Raji (cell line): ENCODE data around the gene MYLK2.

ENCODE experiments used
- POLR2A ChIP-seq: IDR thresholded peaks from 2 replicates; pipeline ENCODE4 v1.6.1; 2011; ENCODE audit warnings: low read depth, low read length, control low read depth; ENCODE audit not compliant: insufficient read depth

MYLK2 gene

DNA sequence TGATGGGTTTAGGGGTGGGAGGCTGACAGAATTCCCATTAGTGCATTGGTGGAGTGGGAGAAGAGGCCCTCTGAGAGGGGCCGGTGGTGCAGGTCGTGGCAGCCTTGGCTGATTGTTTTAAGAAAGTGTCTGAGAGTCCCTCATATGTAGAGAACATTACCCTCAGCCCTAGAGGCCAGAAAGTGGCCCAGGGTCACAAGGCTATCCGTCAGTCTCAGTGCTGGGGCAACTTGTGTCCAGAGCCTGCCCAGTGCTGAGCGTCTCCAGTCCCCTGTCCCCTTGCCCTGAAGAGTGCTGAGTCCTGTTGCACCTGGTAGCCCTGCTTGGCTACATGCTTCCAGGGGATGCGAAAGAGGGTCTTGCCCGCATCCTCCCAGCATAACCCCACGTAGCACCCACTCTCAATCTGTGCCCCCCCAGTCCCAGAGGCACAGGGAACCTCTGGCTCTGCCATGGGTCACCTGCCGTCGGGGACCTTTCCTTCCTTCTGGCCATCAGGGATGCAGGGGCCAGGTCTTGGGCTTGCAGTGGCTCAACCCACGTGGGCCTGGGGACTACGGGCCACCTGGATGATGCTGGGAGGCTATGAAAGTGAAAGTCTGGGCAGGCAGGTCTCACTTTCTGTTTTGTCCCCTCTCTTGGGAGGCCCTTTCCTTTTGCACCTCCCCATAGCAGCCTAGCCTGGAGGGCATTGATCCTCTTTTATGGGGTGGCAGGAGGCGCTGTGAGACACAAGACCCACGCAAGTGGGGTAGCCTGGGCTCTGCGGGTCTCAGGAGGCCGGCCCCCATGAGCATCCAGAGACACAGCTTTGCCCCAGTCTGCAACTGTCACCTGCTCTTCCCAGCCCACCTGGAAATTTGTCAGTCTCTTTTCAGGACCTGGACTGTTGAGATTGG is 39.0 kb downstream of the MYLK2 start:
- no peak for TF ChIP-seq POLR2A

DNA sequence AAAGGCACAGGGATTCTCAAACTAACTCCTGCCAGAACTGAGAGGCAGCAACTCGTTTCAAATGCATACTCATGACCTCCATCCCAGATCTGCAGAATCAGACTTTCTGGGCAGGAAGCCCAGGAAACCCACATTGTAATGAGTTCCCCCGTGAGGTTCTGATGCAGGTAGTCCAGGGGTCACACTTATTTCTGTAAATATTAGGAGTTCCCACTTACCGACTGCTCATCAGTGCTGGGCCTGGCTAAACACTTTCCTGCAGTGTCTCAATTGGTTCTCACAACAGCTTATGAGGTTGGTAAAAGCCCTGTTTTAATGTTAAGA is 39.6 kb downstream of the MYLK2 start:
- TF ChIP-seq POLR2A: no peak

DNA sequence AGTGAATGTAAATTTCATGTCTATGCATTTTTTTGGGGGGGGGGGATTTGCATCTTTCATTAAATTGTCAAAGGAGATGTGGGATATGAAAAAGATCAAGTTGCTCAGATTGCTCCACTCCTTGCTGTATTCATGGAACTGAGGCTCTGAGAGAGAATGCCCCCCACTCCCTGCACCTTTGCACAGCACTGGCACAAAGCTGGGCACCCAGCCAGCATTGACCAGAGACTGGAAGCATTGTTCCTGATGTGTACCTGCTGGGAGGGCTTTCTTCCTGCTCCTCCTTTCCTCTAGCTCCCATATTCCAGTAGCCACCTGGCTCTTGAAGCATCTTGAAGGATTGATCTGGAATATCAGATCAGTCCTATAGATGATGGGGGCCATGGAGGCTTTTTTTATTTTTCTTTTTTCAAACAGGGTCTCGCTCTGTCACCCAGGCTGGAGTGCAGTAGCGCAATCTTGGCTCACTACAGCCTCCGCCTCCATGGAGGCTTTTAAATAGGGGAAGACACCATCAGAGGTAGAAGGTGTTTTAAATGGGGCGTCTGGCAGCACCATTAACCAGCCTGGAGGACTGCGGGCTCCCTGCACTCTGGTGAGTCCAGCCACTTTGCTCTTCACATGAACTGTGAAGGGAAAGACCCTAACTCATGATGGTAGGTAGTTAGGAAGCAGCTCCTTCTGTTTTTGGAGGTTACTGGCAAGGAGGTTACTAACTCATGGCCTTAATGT is 40.3 kb downstream of the MYLK2 start:
- no peak for TF ChIP-seq POLR2A

DNA sequence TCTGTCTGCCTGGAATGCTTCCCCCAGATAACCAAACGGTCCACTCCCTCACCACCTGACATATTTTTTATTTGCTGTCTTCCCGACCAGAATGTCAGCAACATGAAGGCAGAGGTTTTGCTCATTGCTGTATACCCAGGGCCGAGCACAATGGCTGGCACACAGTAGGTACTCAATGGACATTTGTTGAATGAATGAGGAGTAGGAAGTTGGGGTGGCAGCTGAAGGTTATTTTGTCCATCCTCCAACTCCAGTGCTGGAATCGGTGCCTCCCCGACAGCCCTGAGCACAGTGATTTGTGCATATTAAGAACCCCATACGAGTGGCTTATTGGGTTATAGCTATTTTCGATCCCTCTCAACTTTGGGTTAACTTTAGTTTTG is 40.8 kb downstream of the MYLK2 start:
- TF ChIP-seq POLR2A: no peak

DNA sequence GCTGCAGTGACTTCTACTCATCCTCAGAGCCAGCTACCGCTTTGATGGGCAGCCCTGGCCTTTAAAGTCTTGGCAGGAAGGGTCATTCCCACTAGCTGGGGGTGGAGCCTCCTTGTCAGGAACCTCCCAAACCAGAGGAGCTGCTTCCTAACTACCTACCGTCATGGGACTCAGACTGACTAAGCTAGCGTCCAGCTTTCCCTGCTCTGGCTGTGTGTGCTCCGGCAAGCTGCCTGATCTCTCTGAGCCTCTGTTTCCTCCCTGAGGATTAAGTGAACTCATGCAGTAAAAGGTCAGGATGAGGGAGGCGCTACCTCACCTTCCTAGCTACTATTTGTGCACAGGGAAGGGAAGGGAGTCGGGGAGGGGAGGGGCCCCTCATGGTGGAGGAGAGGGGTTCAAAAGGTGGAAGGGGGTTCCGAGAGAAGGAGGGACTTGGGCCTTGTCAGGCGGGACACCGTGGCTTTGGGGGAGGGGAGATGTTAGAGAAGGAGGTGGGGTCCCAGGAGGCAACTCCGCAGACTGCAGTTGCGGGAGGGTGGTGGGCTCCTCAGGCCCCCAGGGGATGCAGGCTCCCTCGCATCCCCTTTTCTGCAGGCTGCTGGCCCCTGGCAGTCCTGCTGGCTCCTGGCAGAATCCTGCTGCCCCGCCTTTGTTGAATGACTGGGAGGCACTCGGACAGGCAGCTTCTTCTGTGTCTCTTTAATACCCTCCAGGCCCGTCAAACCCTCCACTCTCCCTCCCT is 41.4 kb downstream of the MYLK2 start:
- no peak for TF ChIP-seq POLR2A

DNA sequence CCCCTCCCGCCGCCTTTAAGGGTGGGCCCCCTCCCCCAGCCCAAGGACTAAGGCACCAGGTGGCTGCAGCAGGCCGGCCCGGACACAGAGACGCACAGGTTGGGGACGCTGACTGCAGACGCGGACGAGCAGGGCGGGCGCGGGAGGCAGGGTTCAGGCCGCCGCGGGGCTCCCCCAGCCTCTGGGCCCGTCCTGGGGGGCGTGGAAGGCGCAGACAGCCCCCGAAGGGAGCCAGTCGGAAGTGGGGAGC is 41.9 kb downstream of the MYLK2 start:
- TF ChIP-seq POLR2A: no peak

DNA sequence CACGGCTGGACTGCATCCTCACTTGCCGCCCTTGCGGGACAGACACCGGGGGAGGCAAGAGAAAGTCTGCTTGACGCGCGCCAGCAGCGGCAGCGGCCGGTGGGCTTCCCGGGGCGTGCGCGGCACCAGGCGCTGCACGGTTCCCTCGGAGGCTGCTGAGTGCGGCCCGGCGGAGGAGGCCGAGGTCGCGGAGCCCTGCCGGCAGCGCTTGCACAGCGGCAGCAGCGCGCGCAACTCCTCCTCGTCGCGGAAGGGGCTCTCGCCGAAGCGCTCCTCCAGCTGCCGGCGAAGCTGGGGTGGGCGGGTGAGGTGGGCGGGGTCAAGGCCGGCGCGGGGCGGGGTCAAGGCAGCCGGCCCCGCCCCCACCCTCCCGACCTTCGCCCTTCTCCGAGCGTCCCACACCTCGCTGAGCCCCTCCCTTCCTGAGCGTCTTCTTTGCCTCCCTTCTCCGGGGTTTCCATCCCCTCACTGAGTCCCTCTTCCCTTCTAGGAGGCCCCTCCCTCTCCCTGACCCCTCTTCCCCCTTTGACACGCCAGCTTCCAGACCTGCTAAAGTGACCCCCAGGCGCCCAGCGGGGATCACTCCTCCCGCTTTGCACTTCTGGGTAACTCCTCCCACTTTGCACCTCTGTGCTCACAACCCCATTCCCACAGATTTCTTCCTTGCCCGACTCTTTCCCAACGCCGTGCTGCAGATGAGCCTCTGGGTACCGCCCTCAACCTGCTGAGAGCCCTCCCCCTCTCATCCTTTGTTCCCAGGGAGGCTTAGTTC is 42.4 kb downstream of the MYLK2 start:
- TF ChIP-seq POLR2A: no peak

DNA sequence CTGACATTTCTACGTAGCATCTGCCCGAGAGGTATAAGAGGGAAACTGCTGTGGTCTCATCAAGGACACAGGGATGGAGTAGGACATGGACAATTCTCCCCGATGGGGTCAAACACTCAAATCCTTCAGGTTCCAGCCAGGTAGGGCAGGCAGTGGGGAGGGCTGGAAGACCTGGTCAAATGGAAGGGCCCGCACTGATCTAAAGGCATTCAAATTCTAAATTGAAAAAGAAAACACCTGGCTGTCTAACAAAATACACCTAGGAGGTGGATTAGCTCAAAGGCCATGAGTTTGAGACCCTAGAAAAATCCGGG is 43.0 kb downstream of the MYLK2 start:
- no peak for TF ChIP-seq POLR2A

DNA sequence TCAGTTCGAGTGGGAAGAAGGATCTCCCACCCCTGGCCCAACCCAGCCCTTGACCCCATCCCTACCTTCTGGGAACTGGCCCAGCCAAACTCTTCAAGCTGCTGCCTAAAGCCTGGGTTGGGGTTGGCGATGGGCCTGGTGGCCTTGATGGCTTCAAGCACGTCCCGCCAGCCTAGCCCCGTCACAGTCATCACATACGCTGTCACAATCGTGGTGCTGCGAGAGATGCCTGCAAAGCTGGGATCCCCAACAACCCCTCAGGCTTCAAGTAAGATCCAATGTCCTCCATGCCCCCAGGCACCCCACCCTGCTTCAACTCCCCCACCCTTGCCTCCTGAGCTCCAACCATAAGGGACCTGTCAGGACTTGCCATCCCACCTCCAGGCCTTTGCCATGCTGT is 43.4 kb downstream of the MYLK2 start:
- no peak for TF ChIP-seq POLR2A

DNA sequence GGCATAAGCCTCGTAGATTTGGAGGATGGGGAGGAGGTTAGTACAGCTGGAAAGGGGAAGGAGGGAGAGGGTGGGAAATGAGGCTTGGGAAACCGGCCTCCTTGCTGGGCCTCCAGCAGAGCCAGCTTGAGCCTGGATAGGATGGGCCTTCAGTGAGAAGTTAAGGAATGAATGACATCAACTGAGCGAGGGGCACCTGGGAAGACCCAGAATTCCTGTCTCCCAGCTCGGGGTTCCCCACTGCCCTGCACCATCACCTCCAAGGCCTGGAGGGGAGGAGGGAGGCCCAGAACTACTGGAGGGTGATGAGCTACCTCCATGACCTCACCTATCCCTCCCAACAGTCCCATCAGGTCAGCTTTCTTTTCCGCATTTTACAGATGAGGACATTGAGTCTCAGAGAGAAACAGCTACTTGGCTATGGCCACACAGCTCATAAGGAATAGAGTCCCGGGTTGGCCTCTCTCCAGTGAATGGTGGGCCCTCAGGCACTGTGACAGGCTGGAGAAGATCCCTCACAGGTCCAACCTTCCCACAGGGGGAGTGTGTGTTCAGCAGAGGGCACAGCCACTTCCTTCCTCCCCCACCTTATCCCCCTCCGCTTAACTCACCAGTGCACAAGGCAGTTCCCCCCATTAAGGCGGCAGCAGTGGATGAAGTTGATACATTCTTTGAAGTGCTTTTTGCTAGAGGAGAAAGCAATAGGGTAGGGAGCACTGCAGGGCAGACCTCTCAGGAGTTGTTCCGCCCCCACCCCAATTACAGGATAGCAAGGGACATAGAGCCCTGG is 44.3 kb downstream of the MYLK2 start:
- TF ChIP-seq POLR2A: no peak

DNA sequence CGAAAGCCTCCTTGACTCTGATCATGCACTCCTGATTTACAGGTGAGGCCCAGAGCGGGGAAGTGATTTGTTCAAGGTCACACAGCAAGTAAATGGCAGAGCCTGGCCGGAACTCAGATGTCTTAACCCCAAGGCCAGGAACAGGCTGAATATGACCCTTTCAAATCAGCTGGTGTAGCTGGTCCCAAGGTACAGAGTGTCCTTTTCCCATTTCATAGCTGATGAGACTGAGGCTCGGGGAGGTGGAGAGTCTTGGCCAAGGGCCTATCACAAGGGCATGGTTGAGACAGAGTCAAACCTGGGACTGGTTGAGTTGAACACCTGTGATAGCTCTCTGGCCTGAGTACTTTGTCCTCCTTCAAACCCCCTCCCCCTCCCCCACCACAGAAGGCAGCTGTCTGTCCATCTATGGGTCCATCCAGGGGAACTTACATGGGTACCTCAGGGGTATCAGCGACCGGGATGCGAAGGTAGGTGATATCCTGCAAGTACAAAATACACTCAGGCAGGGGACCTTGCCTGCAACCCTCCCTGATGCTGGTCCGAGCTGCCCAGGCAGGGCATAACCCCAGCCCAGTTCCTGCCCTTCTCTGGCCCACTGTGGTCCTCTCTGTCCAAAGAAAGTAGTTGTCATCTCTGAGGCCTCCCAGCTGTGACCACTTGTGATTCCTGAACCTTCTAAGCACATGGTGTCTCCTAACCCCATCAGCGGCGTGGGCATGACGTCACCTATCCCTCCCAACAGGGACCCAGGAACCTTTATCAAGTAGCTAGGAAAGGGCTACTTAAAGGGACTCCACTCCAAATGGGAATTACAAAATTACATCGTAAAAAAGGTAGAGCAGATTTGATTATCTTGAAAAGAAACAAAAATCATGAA is 45.6 kb downstream of the MYLK2 start:
- TF ChIP-seq POLR2A: no peak

DNA sequence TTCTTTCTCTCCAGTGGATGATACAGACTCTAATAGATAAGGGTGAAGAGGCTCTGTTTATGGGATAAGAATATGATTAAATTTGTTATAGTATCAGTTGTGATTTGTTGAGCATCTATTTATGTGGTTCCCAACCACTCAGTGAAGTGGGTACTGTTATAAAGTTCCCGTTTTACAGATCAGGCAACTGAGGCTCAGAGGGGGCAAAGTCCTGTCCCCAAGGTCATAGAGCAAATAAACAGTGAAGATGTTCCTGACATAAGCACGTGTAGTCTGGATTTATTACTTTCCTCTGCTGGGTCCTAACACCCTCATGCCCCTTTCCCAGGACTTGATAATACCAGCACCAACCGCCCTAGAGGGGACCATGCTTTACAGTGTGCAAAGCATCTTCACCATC is 47.1 kb downstream of the MYLK2 start:
- TF ChIP-seq POLR2A: no peak

DNA sequence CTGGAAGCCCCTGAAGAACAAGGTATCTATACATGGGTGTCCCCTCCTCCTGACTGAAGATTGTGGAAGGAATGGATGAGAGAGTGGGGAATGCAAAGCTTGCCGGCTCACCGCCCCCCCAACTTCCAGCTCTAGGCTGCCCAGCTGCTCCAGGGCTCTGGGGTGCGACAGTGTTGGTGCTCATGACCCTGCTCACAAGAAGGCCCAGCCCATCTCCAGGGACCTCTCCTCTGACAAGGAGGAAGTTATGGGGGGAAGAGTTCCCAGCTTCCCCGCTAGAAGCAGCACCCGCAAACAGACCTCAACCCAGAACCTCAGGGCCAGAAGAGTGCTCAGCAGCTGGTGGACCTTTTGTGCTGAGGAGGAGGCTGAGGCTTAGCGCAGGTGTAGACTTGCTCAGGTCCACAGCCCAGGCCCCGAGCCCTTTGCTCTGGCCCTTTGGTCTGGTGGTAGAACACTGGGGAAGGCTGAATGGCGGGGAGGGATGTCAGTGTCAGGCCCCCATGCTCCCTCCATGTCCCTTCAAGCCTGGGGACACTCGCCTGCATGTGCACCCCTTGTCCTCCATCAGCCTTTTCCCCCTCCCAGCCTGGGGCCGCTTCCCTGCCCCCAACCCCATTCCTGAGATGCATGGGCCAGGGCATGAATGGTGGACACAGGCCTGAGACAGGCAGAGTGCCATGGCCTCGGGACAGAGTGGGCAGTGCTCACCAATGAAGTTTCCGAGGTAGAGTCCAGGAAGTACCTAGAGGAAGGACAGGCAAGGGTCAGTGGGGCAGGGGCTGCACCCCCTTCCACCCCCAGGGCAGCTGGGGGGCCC is 49.9 kb downstream of the MYLK2 start:
- TF ChIP-seq POLR2A: no peak

DNA sequence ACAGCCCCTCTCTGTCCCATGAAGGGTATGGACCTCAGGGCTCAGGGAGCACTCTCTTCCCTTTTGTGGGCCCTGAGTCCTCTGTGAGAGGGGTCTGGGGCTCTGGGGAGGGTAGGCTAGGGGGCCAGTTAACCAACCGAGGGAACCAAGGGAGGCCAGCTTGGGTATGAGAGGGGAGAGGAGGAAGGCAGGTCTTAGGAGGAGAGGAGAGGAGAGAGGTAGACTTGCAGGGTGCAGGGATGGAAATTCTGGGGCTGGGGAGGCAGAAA is 50.5 kb downstream of the MYLK2 start:
- TF ChIP-seq POLR2A: no peak
